OCI-M1 (cell line): ENCODE measurements around the gene SLC7A6OS.
A peak's percentile ranks its signal among the peaks of the same experiment; 100 is the strongest.

ENCODE experiments used
- DNase-seq: peaks from one replicate; lab custom pipeline; 2025; lab: John Stamatoyannopoulos, UW

Gene SLC7A6OS

GRCh38 chr16:68310774-68311511 is at the start of gene SLC7A6OS, which contains the start of gene PRMT7:
TSS of gene SLC7A6OS (minus strand) at chr16:68310946. CDS start at chr16:68310926, 20 bp downstream.
TSS of gene PRMT7 (plus strand) at chr16:68311019. CDS start at chr16:68315980, 4,961 bp downstream.
- peak; percentile 95 for DNase-seq

- no peak for DNase-seq
These were observed 48.8 kb upstream of the SLC7A6OS start for GRCh38 chr16:68359398-68360191.

GRCh38 chr16:68358951-68359350 is 48.2 kb upstream of the SLC7A6OS start:
- DNase-seq = no peak

- no peak for DNase-seq
These were observed 47.2 kb upstream of the SLC7A6OS start for GRCh38 chr16:68357923-68358322.

- no peak for DNase-seq
These were observed 46.8 kb upstream of the SLC7A6OS start for GRCh38 chr16:68357521-68357922.

- no peak for DNase-seq
These were observed 46.2 kb upstream of the SLC7A6OS start for GRCh38 chr16:68356919-68357286.

- no peak for DNase-seq
These were observed 45.6 kb upstream of the SLC7A6OS start for GRCh38 chr16:68356249-68356918.

- no peak for DNase-seq
These were observed 44.9 kb upstream of the SLC7A6OS start for GRCh38 chr16:68355447-68356248.

- DNase-seq = no peak
These were observed 44.1 kb upstream of the SLC7A6OS start for GRCh38 chr16:68354816-68355215.

- DNase-seq = no peak
These were observed 42.6 kb upstream of the SLC7A6OS start for GRCh38 chr16:68353366-68353765.

GRCh38 chr16:68351991-68352431 is 41.3 kb upstream of the SLC7A6OS start:
- DNase-seq = no peak

- no peak for DNase-seq
These were observed 40.7 kb upstream of the SLC7A6OS start for GRCh38 chr16:68351463-68351862.

GRCh38 chr16:68350813-68351350 is 40.1 kb upstream of the SLC7A6OS start:
- DNase-seq = no peak

GRCh38 chr16:68349838-68350410 is 39.2 kb upstream of the SLC7A6OS start:
- DNase-seq = no peak

- DNase-seq = no peak
These were observed 38.1 kb upstream of the SLC7A6OS start for GRCh38 chr16:68348639-68349445.

GRCh38 chr16:68347605-68348004 is 36.9 kb upstream of the SLC7A6OS start:
- DNase-seq = no peak

- DNase-seq = no peak
These were observed 36.2 kb upstream of the SLC7A6OS start for GRCh38 chr16:68346892-68347480.

- DNase-seq = no peak
These were observed 35.4 kb upstream of the SLC7A6OS start for GRCh38 chr16:68345958-68346635.

- no peak for DNase-seq
These were observed 34.6 kb upstream of the SLC7A6OS start for GRCh38 chr16:68345351-68345810.
